H1 (cell line): ENCODE data around the gene CEACAM21. TPM values are rescaled to one million over a fixed set of nuclear protein-coding genes. Genes with fewer than 3 reads are reported as not detected.

ENCODE experiments used
- CTCF ChIA-PET: fragments of 300-600 bp; sonication (Branson Sonifier 250); formaldehyde crosslinking; loops from one replicate; lab custom pipeline; 2021; ENCODE audit not compliant: partially characterized antibody; lab: Charles Lee
- POLR2A ChIA-PET: fragments of 300-600 bp; sonication (Branson Sonifier 250); formaldehyde crosslinking; loops from one replicate; lab custom pipeline; 2021; ENCODE audit warnings: inconsistent platforms; ENCODE audit not compliant: partially characterized antibody; lab: Charles Lee
- DNase-seq, 2 experiments: peaks; one replicate each; pipeline versions ENCODE4 v3.0.0 to v3.0.0-alpha.2; 2010 to 2022; ENCODE audit warnings: low spot score in 2 of 2, low read depth in 1 of 2, mixed read lengths in 1 of 2
- FAIRE-seq: peaks from 2 replicates; lab custom pipeline; 2011; peaks lifted over from hg19 to GRCh38; lab: Jason Lieb, UNC
- H2AFZ ChIP-seq: 2 replicates; pipeline ENCODE4 v1.8.1; 2012; ENCODE audit warnings: low read length, inconsistent platforms
- H2AK5ac ChIP-seq: 2 replicates; pipeline ENCODE4 v1.6.1; 2013; ENCODE audit warnings: low read depth, low read length
- H2BK120ac ChIP-seq: replicated peaks from 2 replicates; pipeline ENCODE3; 2013; ENCODE audit warnings: low read depth, low read length, inconsistent platforms
- H2BK12ac ChIP-seq: 2 replicates; pipeline ENCODE4 v1.6.1; 2013; ENCODE audit warnings: low read depth, low read length
- H2BK15ac ChIP-seq: 2 replicates; pipeline ENCODE4 v1.6.1; 2013; ENCODE audit warnings: low read length
- H2BK20ac ChIP-seq: 2 replicates; pipeline ENCODE4 v1.6.1; 2013; ENCODE audit warnings: low read length
- H2BK5ac ChIP-seq: 2 replicates; pipeline ENCODE4 v1.6.1; 2013; ENCODE audit warnings: low read depth, low read length
- H3K14ac ChIP-seq: 2 replicates; pipeline ENCODE4 v1.6.1; 2013; ENCODE audit warnings: inconsistent platforms; ENCODE audit not compliant: insufficient read length
- H3K18ac ChIP-seq: 2 replicates; pipeline ENCODE4 v1.6.1; 2013; ENCODE audit warnings: low read length; ENCODE audit errors: extremely low read depth
- H3K23ac ChIP-seq: 2 replicates; pipeline ENCODE4 v1.6.1; 2013; ENCODE audit warnings: inconsistent platforms; ENCODE audit not compliant: insufficient read length
- H3K23me2 ChIP-seq: 2 replicates; pipeline ENCODE4 v1.6.1; 2013; ENCODE audit warnings: low read depth, low read length
- H3K27ac ChIP-seq: 2 replicates; pipeline ENCODE4 v1.6.1; 2011; ENCODE audit warnings: low read depth, low read length, inconsistent platforms
- H3K27me3 ChIP-seq, 4 experiments: replicated peaks in 1 of 4; 1 replicate in 1 of 4; 2 replicates in 3 of 4; pipeline versions ENCODE4 v1.6.1 to v1.8.1; 2011 to 2013; ENCODE audit warnings: low read length in 3 of 4, mild to moderate bottlenecking in 3 of 4, inconsistent platforms in 2 of 4, mixed read lengths in 2 of 4, moderate library complexity in 1 of 4; ENCODE audit not compliant: control insufficient read depth in 3 of 4, insufficient read depth in 3 of 4; ENCODE audit errors: extremely low read depth in 1 of 4
- H3K36me3 ChIP-seq, 4 experiments: 2 replicates each; pipeline versions ENCODE4 v1.6.1 to v1.8.1; 2011 to 2013; ENCODE audit warnings: mild to moderate bottlenecking in 4 of 4, low read length in 3 of 4, moderate library complexity in 2 of 4, control low read depth in 1 of 4, inconsistent platforms in 1 of 4; ENCODE audit not compliant: insufficient read depth in 4 of 4, control insufficient read depth in 2 of 4
- H3K4ac ChIP-seq: replicated peaks from 2 replicates; pipeline ENCODE3; 2013; ENCODE audit warnings: low read length, low read depth, mixed read lengths, inconsistent platforms; ENCODE audit not compliant: insufficient read length
- H3K4me1 ChIP-seq, 4 experiments: replicated peaks in 1 of 4; 1 replicate in 1 of 4; 2 replicates in 3 of 4; pipeline versions ENCODE4 v1.6.1 to v1.8.1; 2011 to 2013; ENCODE audit warnings: low read length in 3 of 4, inconsistent platforms in 2 of 4, mixed read lengths in 1 of 4; ENCODE audit not compliant: insufficient read depth in 4 of 4, control insufficient read depth in 3 of 4
- H3K4me2 ChIP-seq, 2 experiments: 2 replicates each; pipeline versions ENCODE4 v1.6.1 to v1.8.1; 2011 to 2013; ENCODE audit warnings: low read depth in 2 of 2, low read length in 2 of 2, control low read depth in 1 of 2, inconsistent platforms in 1 of 2, mild to moderate bottlenecking in 1 of 2; ENCODE audit not compliant: insufficient read depth in 1 of 2
- H3K4me3 ChIP-seq, 4 experiments: fragments of 200-600, 300-600 bp in 1 of 4; sonication (generic), shearing (Covaris generic), sonication (Bioruptor Twin) in 1 of 4; 2 replicates each; pipeline versions ENCODE4 v1.5.1 to v1.8.1; 2011 to 2016; ENCODE audit warnings: low read length in 4 of 4, low read depth in 3 of 4, control low read depth in 2 of 4, inconsistent platforms in 2 of 4, mild to moderate bottlenecking in 2 of 4, mixed read lengths in 1 of 4, moderate library complexity in 1 of 4; ENCODE audit not compliant: insufficient read depth in 2 of 4; ENCODE audit errors: extremely low read depth in 1 of 4
- H3K56ac ChIP-seq: replicated peaks from 2 replicates; pipeline ENCODE3; 2013; ENCODE audit warnings: low read depth, mild to moderate bottlenecking, mixed read lengths, low read length, inconsistent platforms; ENCODE audit not compliant: insufficient read length
- H3K79me1 ChIP-seq: 2 replicates; pipeline ENCODE4 v1.6.1; 2013; ENCODE audit warnings: low read depth, low read length, control low read depth
- H3K79me2 ChIP-seq, 2 experiments: 2 replicates each; pipeline versions ENCODE4 v1.6.1 to v1.8.1; 2012 to 2013; ENCODE audit warnings: low read length in 2 of 2, mild to moderate bottlenecking in 2 of 2, inconsistent platforms in 1 of 2; ENCODE audit not compliant: insufficient read depth in 2 of 2, control insufficient read depth in 1 of 2
- H3K9ac ChIP-seq, 4 experiments: replicated peaks in 1 of 4; 1 replicate in 1 of 4; 2 replicates in 3 of 4; pipeline versions ENCODE4 v1.6.1 to v1.8.1; 2011 to 2013; ENCODE audit warnings: low read depth in 3 of 4, low read length in 3 of 4, control low read depth in 2 of 4, mild to moderate bottlenecking in 2 of 4, moderate library complexity in 2 of 4, inconsistent platforms in 1 of 4; ENCODE audit errors: extremely low read depth in 1 of 4
- H3K9me3 ChIP-seq, 2 experiments: 2 replicates each; pipeline versions ENCODE4 v1.6.1 to v1.8.1; 2012 to 2013; ENCODE audit warnings: mild to moderate bottlenecking in 2 of 2, moderate library complexity in 2 of 2, control low read depth in 1 of 2, inconsistent platforms in 1 of 2, low read depth in 1 of 2, low read length in 1 of 2, mixed read lengths in 1 of 2; ENCODE audit not compliant: insufficient read depth in 2 of 2
- H4K20me1 ChIP-seq, 2 experiments: replicated peaks in 1 of 2; 2 replicates each; pipeline versions ENCODE3 to v1.8.1; 2011 to 2013; ENCODE audit warnings: inconsistent platforms in 2 of 2, low read length in 2 of 2, mild to moderate bottlenecking in 1 of 2; ENCODE audit not compliant: insufficient read depth in 2 of 2, control insufficient read depth in 1 of 2
- H4K5ac ChIP-seq: 2 replicates; pipeline ENCODE4 v1.6.1; 2013; ENCODE audit warnings: low read length, low read depth, mixed read lengths, inconsistent platforms; ENCODE audit not compliant: insufficient read length
- H4K8ac ChIP-seq: 2 replicates; pipeline ENCODE4 v1.8.0; 2013; ENCODE audit warnings: mild to moderate bottlenecking, moderate library complexity, low read length, inconsistent platforms; ENCODE audit not compliant: insufficient read depth; ENCODE audit errors: extremely low read depth
- H4K91ac ChIP-seq: replicated peaks from 2 replicates; pipeline ENCODE3; 2013; ENCODE audit warnings: low read length, mixed read lengths, inconsistent platforms; ENCODE audit not compliant: insufficient read length
- ASH2L ChIP-seq: fragments of 200-600, 300-600 bp; sonication (generic); IDR thresholded peaks from one replicate; pipeline ENCODE4 v1.7.1; 2017; ENCODE audit warnings: low read length
- HDAC6 ChIP-seq: IDR thresholded peaks from one replicate; pipeline ENCODE4 v1.7.1; 2012; ENCODE audit warnings: low read depth, mild to moderate bottlenecking, inconsistent platforms, low read length, moderate library complexity
- RAD21 ChIP-seq, 2 experiments: IDR thresholded peaks in 1 of 2; conservative IDR thresholded peaks in 1 of 2; 2 replicates each; pipeline ENCODE4 v1.6.1; 2011; ENCODE audit warnings: low read depth in 2 of 2, low read length in 2 of 2, improper control_type of control experiment in 1 of 2, inconsistent platforms in 1 of 2, mild to moderate bottlenecking in 1 of 2, moderate library complexity in 1 of 2
- RFX5 ChIP-seq: IDR thresholded peaks from 2 replicates; pipeline ENCODE4 v1.6.1; 2011; ENCODE audit warnings: low read depth, low read length, improper control_type of control experiment, borderline replicate concordance
- RNF2 ChIP-seq: fragments of 200-900, 300-1000 bp; sonication (generic); IDR thresholded peaks from 2 replicates; pipeline ENCODE4 v1.7.1; 2016; ENCODE audit warnings: borderline replicate concordance, low read depth, mild to moderate bottlenecking, antibody characterized with exemption, low read length; ENCODE audit not compliant: poor library complexity, severe bottlenecking; ENCODE audit errors: missing control alignments
- SUZ12 ChIP-seq: fragments of 200-600 bp; sonication (generic); IDR thresholded peaks from 2 replicates; pipeline ENCODE4 v1.6.1; 2012; ENCODE audit warnings: mild to moderate bottlenecking, inconsistent platforms, low read length, moderate library complexity, mixed read lengths
- TEAD4 ChIP-seq: IDR thresholded peaks from 2 replicates; pipeline ENCODE4 v1.6.1; 2012; ENCODE audit warnings: low read depth, low read length, inconsistent platforms, mixed read lengths
- ZNF274 ChIP-seq: IDR thresholded peaks from 2 replicates; pipeline ENCODE4 v1.7.0; 2012; ENCODE audit warnings: low read length, borderline replicate concordance; ENCODE audit errors: extremely low read depth
- WGBS, 2 experiments: shearing (Covaris generic) in 1 of 2; methylation state at CpG; one replicate each; pipeline versions ENCODE4 v1.1.6 to v1.1.7; 2013 to 2015; ENCODE audit warnings: low lambda C conversion rate in 2 of 2, mixed read lengths in 2 of 2, inconsistent platforms in 1 of 2, low coverage in 1 of 2, missing lambda C conversion rate in 1 of 2; ENCODE audit not compliant: insufficient replicate concordance in 2 of 2, insufficient coverage in 1 of 2, insufficient read length in 1 of 2; ENCODE audit errors: extremely low coverage in 1 of 2, missing lambda C conversion rate in 1 of 2; 5-methylcytosine and 5-hydroxymethylcytosine counted together
- polyA plus RNA-seq, 7 experiments: library from polyadenylated mRNA; depleted of rRNA in 3 of 7; stranded (reverse) in 5 of 7; unstranded in 2 of 7; fragments of >200 nt in 5 of 7; fragments of 200-250 nt in 2 of 7; gene quantifications; 1 replicate in 5 of 7; 2 replicates in 1 of 7; 4 replicates in 1 of 7; pipeline versions ENCODE4 v1.2.1 to v1.2.3, GENCODE V29; 2011 to 2013; ENCODE audit warnings: missing spikeins in 2 of 7, mixed read lengths in 2 of 7
- total RNA-seq: library from RNA; stranded (reverse); fragmentation: NEBNext Ultra II Directional; extraction: Animal tissue kit (Norgen Biotek cat#: 25700); gene quantifications from 2 replicates; pipeline ENCODE4 v1.2.1, GENCODE V29; 2021

Gene CEACAM21
- total and polyA plus RNA-seq, 2 of the 8 experiments (the other 6 are each of a cell fraction or from before 2014, with no cell fraction given), result not detected

- H3K23ac ChIP-seq, result no peak overlapping the region
- ChIA-PET CTCF (interaction anchor here (0.6 to 18.5 kb wide), 3 partner anchors 13 to 111 kb away, joined by 3 to 364 read pairs (median 4); partner anchors contain the start of genes DMAC2 and ERICH4), POLR2A (no interaction called here)
- DNase-seq (no peak), FAIRE-seq (no peak)
- H3K9ac ChIP-seq, result no peak overlapping the region
- H2BK120ac ChIP-seq, result no peak overlapping the region
- no peak overlapping the region for H3K4me2 ChIP-seq
- H3K4me3 ChIP-seq, result no peak overlapping the region
- no peaks in the 10 kb centered on the region for H3K79me2 ChIP-seq
- no peak overlapping the region for H2BK5ac ChIP-seq
- H4K91ac ChIP-seq, result no peak overlapping the region
- H3K9me3 ChIP-seq, result peaks cover 0 to 14% of the 10 kb centered on the region in 2 experiments; a peak in 1 of 4 replicates
- H4K20me1 ChIP-seq, result no peaks in the 10 kb centered on the region
- H3K18ac ChIP-seq, result no peak overlapping the region
- no peak overlapping the region for H2BK20ac ChIP-seq
- no peaks in the 10 kb centered on the region for H3K79me1 ChIP-seq
- TF ChIP-seq RNF2, result no peak
- no peak for TF ChIP-seq SUZ12
- no peak for TF ChIP-seq RFX5
- TF ChIP-seq ASH2L, result no peak
- TF ChIP-seq ZNF274, result no peak
- no peak for TF ChIP-seq RAD21 (IDR thresholded peaks at IDR 0.05 in 1 of 2, conservative IDR thresholded peaks at IDR 0.05 in 1 of 2; ENCODE audit: low read depth in 2 of 2, low read length in 2 of 2)
- no peak for TF ChIP-seq TEAD4
- no peak for TF ChIP-seq HDAC6
- H2BK12ac ChIP-seq, result no peak overlapping the region
- H3K4me1 ChIP-seq, result no peaks in the 10 kb centered on the region
- H3K23me2 ChIP-seq, result no peaks in the 10 kb centered on the region
- H2AK5ac ChIP-seq, result no peak overlapping the region
- no peak overlapping the region for H2AFZ ChIP-seq
- no peaks in the 10 kb centered on the region for H3K36me3 ChIP-seq
- H2BK15ac ChIP-seq, result no peak overlapping the region
- WGBS, 2 experiments, result 54% methylated on average over 3 of the region's 3 CpGs; no CpG with 5 or more reads in 1 of the 2 experiments
- no peak overlapping the region for H4K5ac ChIP-seq
- no peak overlapping the region for H3K56ac ChIP-seq
- no peak overlapping the region for H3K4ac ChIP-seq
- H4K8ac ChIP-seq, result no peak overlapping the region
- H3K27ac ChIP-seq, result no peak overlapping the region
- no peaks in the 10 kb centered on the region for H3K27me3 ChIP-seq
- no peak overlapping the region for H3K14ac ChIP-seq
Observed at GRCh38 chr19:41555748-41556147, 20.2 kb upstream of the CEACAM21 start.
